LNCaP clone FGC (cell line): ENCODE data around the gene EDIL3.

Experiments used
- DNase-seq: peaks from one replicate; pipeline ENCODE4 v3.0.0-alpha.2; 2011; ENCODE audit warnings: low read depth
- H3K4me3 ChIP-seq: 2 replicates; pipeline ENCODE4 v1.5.1; 2011; ENCODE audit warnings: mild to moderate bottlenecking, low read depth, low read length, control low read depth
- TF ChIP-seq, protein P1 (sequence below): IDR thresholded peaks from 2 replicates; pipeline ENCODE4 v1.5.1; 2012; ENCODE audit warnings: mild to moderate bottlenecking; ENCODE audit not compliant: control insufficient read depth, insufficient read depth; ENCODE audit errors: extremely low read depth

EDIL3 gene

DNA sequence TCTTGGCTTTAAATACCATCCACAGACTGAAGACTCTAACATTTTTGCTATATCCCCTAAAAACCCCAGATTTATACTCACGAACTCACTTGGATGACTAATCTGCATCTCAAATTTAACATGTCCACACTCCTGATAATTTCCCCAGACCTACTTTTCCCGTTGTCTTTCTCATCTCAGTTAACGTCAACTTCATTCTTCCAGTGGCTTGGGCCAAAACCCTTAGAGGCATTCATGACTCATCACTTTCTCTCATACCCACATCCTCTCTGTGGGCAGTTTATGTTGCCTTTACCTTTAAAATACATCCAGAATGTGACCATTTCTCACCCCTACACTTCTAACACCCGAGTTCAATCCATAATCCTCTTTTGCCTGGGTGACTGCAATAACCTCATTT, 96.7 kb downstream of the EDIL3 start:
- TF ChIP-seq, protein P1, sequence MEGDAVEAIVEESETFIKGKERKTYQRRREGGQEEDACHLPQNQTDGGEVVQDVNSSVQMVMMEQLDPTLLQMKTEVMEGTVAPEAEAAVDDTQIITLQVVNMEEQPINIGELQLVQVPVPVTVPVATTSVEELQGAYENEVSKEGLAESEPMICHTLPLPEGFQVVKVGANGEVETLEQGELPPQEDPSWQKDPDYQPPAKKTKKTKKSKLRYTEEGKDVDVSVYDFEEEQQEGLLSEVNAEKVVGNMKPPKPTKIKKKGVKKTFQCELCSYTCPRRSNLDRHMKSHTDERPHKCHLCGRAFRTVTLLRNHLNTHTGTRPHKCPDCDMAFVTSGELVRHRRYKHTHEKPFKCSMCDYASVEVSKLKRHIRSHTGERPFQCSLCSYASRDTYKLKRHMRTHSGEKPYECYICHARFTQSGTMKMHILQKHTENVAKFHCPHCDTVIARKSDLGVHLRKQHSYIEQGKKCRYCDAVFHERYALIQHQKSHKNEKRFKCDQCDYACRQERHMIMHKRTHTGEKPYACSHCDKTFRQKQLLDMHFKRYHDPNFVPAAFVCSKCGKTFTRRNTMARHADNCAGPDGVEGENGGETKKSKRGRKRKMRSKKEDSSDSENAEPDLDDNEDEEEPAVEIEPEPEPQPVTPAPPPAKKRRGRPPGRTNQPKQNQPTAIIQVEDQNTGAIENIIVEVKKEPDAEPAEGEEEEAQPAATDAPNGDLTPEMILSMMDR, result no peak
- DNase-seq, result no peak
- no peak overlapping the region for H3K4me3 ChIP-seq

DNA sequence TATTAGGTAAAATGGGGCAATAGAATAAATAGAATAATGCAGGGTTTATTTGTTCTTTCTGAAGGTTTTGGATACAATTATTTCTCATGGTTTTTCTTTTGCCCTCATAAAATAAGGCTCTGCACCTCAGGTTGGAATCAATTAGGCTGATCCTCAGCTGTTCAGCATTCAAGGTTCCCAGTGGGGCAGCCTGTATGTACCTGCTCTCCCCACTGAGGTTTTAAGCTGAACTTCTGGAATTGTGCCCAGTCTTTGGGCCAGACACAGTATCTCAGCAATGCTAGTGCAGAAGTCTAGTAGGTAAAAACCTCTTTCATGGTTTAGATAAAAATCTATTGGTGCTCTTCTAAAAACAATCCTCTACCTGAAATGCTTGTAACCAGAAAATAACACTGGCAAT, 98.0 kb downstream of the EDIL3 start:
- TF ChIP-seq, protein P1, result no peak
- DNase-seq, result no peak

DNA sequence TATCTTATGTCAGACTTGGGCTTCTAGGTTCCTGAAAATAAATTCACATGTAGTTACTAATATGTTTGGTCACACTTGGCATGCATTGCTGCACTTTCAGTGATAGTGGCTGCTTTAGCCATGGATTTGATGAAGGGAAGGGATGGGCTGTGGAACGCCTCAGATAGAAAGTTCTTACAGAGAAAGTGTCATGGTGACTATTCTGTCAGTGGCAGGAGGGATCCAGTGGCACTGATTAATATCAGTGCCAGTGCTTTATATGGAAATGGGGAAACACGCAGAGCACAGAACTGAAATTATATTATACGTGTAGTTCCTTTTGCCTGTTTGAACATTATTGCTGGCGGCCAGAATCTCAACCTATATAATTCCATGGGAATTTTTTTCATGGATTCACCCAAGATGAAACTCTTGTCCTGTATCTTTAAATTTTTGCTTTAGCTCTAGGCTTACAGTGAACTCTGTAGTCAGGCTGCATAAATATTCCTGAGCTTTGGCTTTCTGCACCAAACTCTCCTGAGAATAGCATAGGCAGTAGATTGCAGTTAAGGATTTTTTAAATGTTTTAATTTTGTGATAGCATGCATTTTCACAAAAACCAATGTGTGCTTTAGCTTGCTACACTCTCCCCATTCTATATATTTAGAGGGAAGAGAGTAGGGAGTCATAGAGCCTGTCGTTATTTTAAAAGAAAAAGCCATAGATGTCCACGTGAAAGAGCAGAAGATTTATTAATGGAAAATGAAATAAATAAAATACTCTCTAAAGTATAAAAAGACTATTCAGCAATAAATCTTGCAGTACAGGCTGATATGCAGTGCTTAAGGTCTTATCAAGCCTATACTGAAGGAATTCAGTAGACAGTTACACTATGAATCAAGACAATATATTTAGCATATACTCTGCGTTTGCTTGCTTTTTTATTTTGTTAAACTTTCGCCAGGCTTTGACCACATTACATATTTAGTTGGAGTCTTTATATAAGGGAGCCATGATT, 98.7 kb downstream of the EDIL3 start:
- TF ChIP-seq, protein P1, result no peak
- H3K4me3 ChIP-seq, result no peak overlapping the region
- no peak for DNase-seq

More for the DNA sequence above, 98.0 kb downstream of the EDIL3 start:
- no peak overlapping the region for H3K4me3 ChIP-seq

DNA sequence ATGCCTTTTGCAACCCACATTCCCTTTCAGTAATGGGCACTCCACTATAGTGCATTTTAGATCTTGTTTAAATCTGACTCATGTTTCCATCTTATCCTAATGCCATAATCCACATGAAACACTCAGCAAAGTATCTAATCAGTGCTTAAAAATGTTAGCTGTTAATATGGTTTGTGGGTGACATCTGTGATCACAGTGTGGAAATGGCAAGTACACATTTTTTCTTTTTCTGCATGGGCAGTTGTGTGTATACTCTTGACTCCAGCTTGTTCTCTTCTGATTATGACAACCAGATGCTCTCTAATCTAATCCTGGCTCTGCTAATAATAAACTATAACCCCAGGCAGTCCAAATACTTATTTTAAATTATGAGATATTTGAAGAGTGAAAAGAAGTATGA, 103.3 kb downstream of the EDIL3 start:
- H3K4me3 ChIP-seq, result no peak overlapping the region
- TF ChIP-seq, protein P1, result no peak
- no peak for DNase-seq

DNA sequence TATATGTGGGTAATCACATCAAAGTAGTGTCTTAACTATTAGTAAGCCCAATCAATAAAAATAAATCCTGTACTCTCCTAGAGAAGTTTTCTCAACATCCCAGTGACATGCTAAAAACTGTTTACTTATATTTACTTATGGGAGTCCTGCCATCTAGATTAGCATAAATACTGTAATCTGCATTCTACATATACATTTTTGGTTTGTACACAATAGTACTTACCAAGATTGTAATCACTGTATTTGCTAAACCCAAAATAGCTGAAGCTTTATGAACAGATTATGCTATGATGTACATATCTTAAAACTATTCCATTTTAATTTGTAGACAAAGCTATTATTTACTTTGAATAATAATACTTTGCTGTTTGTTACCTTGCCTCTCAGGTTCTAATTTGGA, 105.4 kb downstream of the EDIL3 start:
- TF ChIP-seq, protein P1, result no peak
- no peak for DNase-seq
- no peak overlapping the region for H3K4me3 ChIP-seq

DNA sequence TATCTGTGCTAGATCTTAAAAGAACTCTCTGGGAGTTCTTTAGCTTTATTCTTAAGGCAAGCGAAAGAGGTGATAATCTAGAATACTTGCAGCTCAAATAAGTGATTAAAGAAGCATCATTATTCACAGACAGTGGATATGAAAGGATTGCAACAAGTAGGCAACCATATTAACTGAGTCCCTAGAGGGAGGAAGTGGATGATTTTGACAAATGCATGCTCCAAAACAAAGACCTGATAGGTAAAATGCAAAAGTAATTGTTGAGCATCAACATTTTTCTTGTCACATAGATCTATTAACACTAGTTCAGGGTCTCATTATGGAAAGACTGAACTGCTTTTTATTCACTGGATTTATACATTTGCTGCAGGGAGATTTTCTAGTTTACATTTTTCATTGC, 109.1 kb downstream of the EDIL3 start:
- DNase-seq, result no peak
- TF ChIP-seq, protein P1, result no peak
- H3K4me3 ChIP-seq, result no peak overlapping the region
